H9 (cell line): ENCODE results near the gene SEC23A. TPM values are rescaled to one million over a fixed set of nuclear protein-coding genes. Genes with fewer than 3 reads are reported as not detected.
A peak's percentile ranks its signal among the peaks of the same experiment; 100 is the strongest.

Experiments used
- DNase-seq: peaks from one replicate; pipeline ENCODE4 v3.0.0-alpha.2; 2017
- H2AFZ ChIP-seq: one replicate; pipeline ENCODE4 v1.6.1; 2013; ENCODE audit warnings: mild to moderate bottlenecking, low read length, control low read depth, moderate library complexity
- H2AK5ac ChIP-seq: 2 replicates; pipeline ENCODE4 v1.6.1; 2013; ENCODE audit warnings: low read length, control low read depth, mixed read lengths; ENCODE audit not compliant: insufficient read length
- H2BK120ac ChIP-seq: one replicate; pipeline ENCODE4 v1.6.1; 2013; ENCODE audit warnings: low read depth, mild to moderate bottlenecking, low read length, control low read depth, inconsistent platforms; ENCODE audit not compliant: poor library complexity, severe bottlenecking
- H2BK12ac ChIP-seq: 2 replicates; pipeline ENCODE4 v1.6.1; 2013; ENCODE audit warnings: low read length, control low read depth, mixed read lengths, low read depth; ENCODE audit not compliant: insufficient read length
- H2BK15ac ChIP-seq: 2 replicates; pipeline ENCODE4 v1.6.1; 2013; ENCODE audit warnings: low read depth, low read length, control low read depth
- H2BK20ac ChIP-seq: one replicate; pipeline ENCODE4 v1.6.1; 2013; ENCODE audit warnings: low read depth, mild to moderate bottlenecking, low read length, control low read depth, inconsistent platforms; ENCODE audit not compliant: poor library complexity, severe bottlenecking
- H2BK5ac ChIP-seq: 2 replicates; pipeline ENCODE4 v1.6.1; 2013; ENCODE audit warnings: low read length, control low read depth, mixed read lengths; ENCODE audit not compliant: insufficient read length
- H3K14ac ChIP-seq: 2 replicates; pipeline ENCODE4 v1.6.1; 2013; ENCODE audit warnings: low read length, control low read depth; ENCODE audit not compliant: insufficient read depth
- H3K18ac ChIP-seq: 2 replicates; pipeline ENCODE4 v1.6.1; 2013; ENCODE audit warnings: low read depth, mild to moderate bottlenecking, mixed read lengths, low read length, control low read depth; ENCODE audit not compliant: insufficient read length
- H3K23ac ChIP-seq: 2 replicates; pipeline ENCODE4 v1.6.1; 2013; ENCODE audit warnings: low read length, control low read depth, mixed read lengths, low read depth; ENCODE audit not compliant: insufficient read length
- H3K23me2 ChIP-seq: 2 replicates; pipeline ENCODE4 v1.6.1; 2013; ENCODE audit warnings: low read depth, mild to moderate bottlenecking, mixed read lengths, low read length, control low read depth; ENCODE audit not compliant: insufficient read length, poor library complexity, severe bottlenecking
- H3K27ac ChIP-seq: 2 replicates; pipeline ENCODE4 v1.5.1; 2013; ENCODE audit warnings: low read length, control low read depth, mixed read lengths, low read depth; ENCODE audit not compliant: insufficient read length
- H3K27me3 ChIP-seq: 2 replicates; pipeline ENCODE4 v1.6.1; 2013; ENCODE audit warnings: low read length, control low read depth, inconsistent platforms; ENCODE audit not compliant: insufficient read depth
- H3K4ac ChIP-seq: 2 replicates; pipeline ENCODE4 v1.6.1; 2013; ENCODE audit warnings: low read depth, mild to moderate bottlenecking, control low read depth, inconsistent platforms, low read length, moderate library complexity
- H3K4me1 ChIP-seq: 2 replicates; pipeline ENCODE4 v1.6.1; 2013; ENCODE audit warnings: low read length, control low read depth, inconsistent platforms; ENCODE audit not compliant: insufficient read depth
- H3K4me2 ChIP-seq: 2 replicates; pipeline ENCODE4 v1.6.1; 2013; ENCODE audit warnings: low read length, control low read depth, mixed read lengths; ENCODE audit not compliant: insufficient read length, insufficient read depth
- H3K56ac ChIP-seq: 2 replicates; pipeline ENCODE4 v1.6.1; 2013; ENCODE audit warnings: low read depth, mild to moderate bottlenecking, mixed read lengths, low read length, control low read depth; ENCODE audit not compliant: insufficient read length
- H3K79me1 ChIP-seq: 2 replicates; pipeline ENCODE4 v1.6.1; 2013; ENCODE audit warnings: low read depth, mild to moderate bottlenecking, moderate library complexity, low read length, control low read depth, inconsistent platforms; ENCODE audit not compliant: insufficient read depth, poor library complexity, severe bottlenecking
- H3K79me2 ChIP-seq: 2 replicates; pipeline ENCODE4 v1.6.1; 2013; ENCODE audit warnings: low read length, control low read depth, inconsistent platforms; ENCODE audit not compliant: insufficient read depth
- H3K9ac ChIP-seq: 2 replicates; pipeline ENCODE4 v1.6.1; 2013; ENCODE audit warnings: low read length, control low read depth, mixed read lengths; ENCODE audit not compliant: insufficient read length; ENCODE audit errors: extremely low read depth
- H3K9me3 ChIP-seq: one replicate; pipeline ENCODE4 v1.6.1; 2013; ENCODE audit warnings: low read depth, low read length, inconsistent platforms; ENCODE audit not compliant: control insufficient read depth
- H3T11ph ChIP-seq: one replicate; pipeline ENCODE4 v1.6.1; 2013; ENCODE audit warnings: mild to moderate bottlenecking, low read length, control low read depth, inconsistent platforms
- H4K20me1 ChIP-seq: one replicate; pipeline ENCODE4 v1.6.1; 2013; ENCODE audit not compliant: control insufficient read depth, insufficient read length, insufficient read depth
- H4K5ac ChIP-seq: 2 replicates; pipeline ENCODE4 v1.6.1; 2013; ENCODE audit warnings: low read depth, mild to moderate bottlenecking, mixed read lengths, low read length, control low read depth; ENCODE audit not compliant: insufficient read length
- H4K8ac ChIP-seq: replicated peaks from 2 replicates; pipeline ENCODE4 v1.6.1; 2013; ENCODE audit warnings: low read length, control low read depth, mixed read lengths, low read depth; ENCODE audit not compliant: insufficient read length
- H4K91ac ChIP-seq: 2 replicates; pipeline ENCODE4 v1.6.1; 2013; ENCODE audit warnings: low read depth, mild to moderate bottlenecking, moderate library complexity, mixed read lengths, low read length, control low read depth; ENCODE audit not compliant: insufficient read length
- H3K27ac Mint-ChIP-seq, 3 experiments: 2 replicates in 2 of 3; 3 replicates in 1 of 3; pipeline ENCODE4 v1.8.0; 2020 to 2021; ENCODE audit warnings: mixed read lengths in 3 of 3, mild to moderate bottlenecking in 1 of 3, moderate library complexity in 1 of 3
- H3K27me3 Mint-ChIP-seq: 2 replicates; pipeline ENCODE4 v1.8.0; 2021; ENCODE audit warnings: low read depth, mild to moderate bottlenecking, moderate library complexity, mixed read lengths
- H3K36me3 Mint-ChIP-seq, 3 experiments: 2 replicates in 2 of 3; 3 replicates in 1 of 3; pipeline ENCODE4 v1.8.0; 2020 to 2021; ENCODE audit warnings: low read depth in 3 of 3, mixed read lengths in 3 of 3; ENCODE audit not compliant: insufficient read depth in 1 of 3
- H3K4me1 Mint-ChIP-seq, 2 experiments: 2 replicates each; pipeline ENCODE4 v1.8.0; 2020; ENCODE audit warnings: mixed read lengths in 2 of 2
- H3K4me3 Mint-ChIP-seq, 2 experiments: 2 replicates in 1 of 2; 3 replicates in 1 of 2; pipeline ENCODE4 v1.8.0; 2020 to 2021; ENCODE audit warnings: mild to moderate bottlenecking in 2 of 2, mixed read lengths in 2 of 2, moderate library complexity in 1 of 2
- H3K9me3 Mint-ChIP-seq, 2 experiments: 2 replicates in 1 of 2; 3 replicates in 1 of 2; pipeline ENCODE4 v1.8.0; 2020; ENCODE audit warnings: mild to moderate bottlenecking in 2 of 2, mixed read lengths in 2 of 2, moderate library complexity in 1 of 2
- WGBS: extraction: QIAGEN DNeasy Blood & Tissue Kit; methylation state at CpG from one replicate; pipeline ENCODE4 v1.1.7; 2013; ENCODE audit warnings: missing lambda C conversion rate, low lambda C conversion rate, mixed read lengths; ENCODE audit not compliant: insufficient read length; ENCODE audit errors: extremely low coverage; 5-methylcytosine and 5-hydroxymethylcytosine counted together
- total RNA-seq: library from RNA; stranded (reverse); gene quantifications from 2 replicates; pipeline ENCODE4 v1.2.1, GENCODE V29; 2021
- TF ChIP-seq, protein P1 (sequence below): fragments of 200-600 bp; sonication (generic); conservative IDR thresholded peaks from 3 replicates; pipeline ENCODE4 v1.8.0; 2021; ENCODE audit warnings: antibody characterized with exemption, mild to moderate bottlenecking

Gene SEC23A
- total RNA-seq, 1 experiment from 2014 or later, result 55.3 TPM

DNA sequence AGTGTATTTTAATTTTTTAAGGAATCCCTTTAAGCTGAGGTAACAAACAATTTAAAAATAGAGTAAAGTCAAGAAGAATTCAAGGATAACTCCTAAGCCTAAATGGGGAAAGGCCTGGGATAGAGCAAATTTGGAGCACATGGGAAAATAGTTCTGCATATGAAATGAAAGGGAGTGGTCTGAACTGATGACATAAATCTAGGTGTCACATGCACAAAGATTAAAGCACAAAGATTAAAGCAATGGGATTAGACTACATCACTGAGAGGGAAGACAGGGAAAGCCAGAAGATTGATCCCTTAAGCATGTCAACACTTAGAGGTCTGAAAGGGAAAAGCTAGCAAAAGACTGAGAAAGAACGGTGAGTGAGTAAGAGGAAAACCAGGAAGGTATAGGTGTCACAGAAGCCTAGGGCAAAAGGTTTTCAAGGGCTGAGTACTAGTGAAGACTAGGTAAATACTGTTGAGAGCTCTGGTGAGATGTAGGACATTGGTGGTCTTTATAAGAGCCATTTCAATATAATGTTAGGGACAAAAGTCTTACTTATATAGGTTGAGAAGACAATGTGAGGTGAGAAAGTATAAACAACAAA, 59.6 kb downstream of the SEC23A start:
- Histone ChIP-seq H4K8ac (no peak overlapping the region), H3K4me1 (no peaks in the 10 kb centered on the region), H3K4me2 (no peak overlapping the region), H3K27me3 (no peaks in the 10 kb centered on the region), H3K23me2 (no peaks in the 10 kb centered on the region), H3K9ac (no peak overlapping the region), H2BK5ac (no peak overlapping the region), H3K27ac (no peak overlapping the region), H4K91ac (no peak overlapping the region), H3K79me2 (no peaks in the 10 kb centered on the region), H3K14ac (no peak overlapping the region), H3K56ac (no peak overlapping the region), H3K79me1 (no peaks in the 10 kb centered on the region), H3K4ac (no peak overlapping the region), H4K5ac (no peak overlapping the region), H4K20me1 (no peaks in the 10 kb centered on the region), H2BK12ac (no peak overlapping the region), H3T11ph (no peak overlapping the region), H3K23ac (no peak overlapping the region), H2AFZ (no peak overlapping the region), H2BK20ac (no peak overlapping the region), H2AK5ac (no peak overlapping the region), H3K9me3 (no peaks in the 10 kb centered on the region), H2BK120ac (no peak overlapping the region), H2BK15ac (no peak overlapping the region), H3K18ac (no peak overlapping the region)
- H3K27ac Mint-ChIP-seq, result peak overlapping the region in 1 of 3 experiments; percentile 1; a peak in 1 of 7 replicates
- H3K36me3 Mint-ChIP-seq, result peaks cover 16 to 66% (median 52%) of the 10 kb centered on the region in 3 experiments; a peak in 6 of 7 replicates
- no peaks in the 10 kb centered on the region for H3K4me1 Mint-ChIP-seq
- WGBS, result no CpG with 5 or more reads among the region's 1 CpG
- DNase-seq, result no peak
- H3K9me3 Mint-ChIP-seq, result no peaks in the 10 kb centered on the region
- TF ChIP-seq, protein P1, sequence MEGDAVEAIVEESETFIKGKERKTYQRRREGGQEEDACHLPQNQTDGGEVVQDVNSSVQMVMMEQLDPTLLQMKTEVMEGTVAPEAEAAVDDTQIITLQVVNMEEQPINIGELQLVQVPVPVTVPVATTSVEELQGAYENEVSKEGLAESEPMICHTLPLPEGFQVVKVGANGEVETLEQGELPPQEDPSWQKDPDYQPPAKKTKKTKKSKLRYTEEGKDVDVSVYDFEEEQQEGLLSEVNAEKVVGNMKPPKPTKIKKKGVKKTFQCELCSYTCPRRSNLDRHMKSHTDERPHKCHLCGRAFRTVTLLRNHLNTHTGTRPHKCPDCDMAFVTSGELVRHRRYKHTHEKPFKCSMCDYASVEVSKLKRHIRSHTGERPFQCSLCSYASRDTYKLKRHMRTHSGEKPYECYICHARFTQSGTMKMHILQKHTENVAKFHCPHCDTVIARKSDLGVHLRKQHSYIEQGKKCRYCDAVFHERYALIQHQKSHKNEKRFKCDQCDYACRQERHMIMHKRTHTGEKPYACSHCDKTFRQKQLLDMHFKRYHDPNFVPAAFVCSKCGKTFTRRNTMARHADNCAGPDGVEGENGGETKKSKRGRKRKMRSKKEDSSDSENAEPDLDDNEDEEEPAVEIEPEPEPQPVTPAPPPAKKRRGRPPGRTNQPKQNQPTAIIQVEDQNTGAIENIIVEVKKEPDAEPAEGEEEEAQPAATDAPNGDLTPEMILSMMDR, result no peak
- H3K4me3 Mint-ChIP-seq, result no peak overlapping the region
- H3K27me3 Mint-ChIP-seq, result no peaks in the 10 kb centered on the region
